ENCODE results near the gene PBX1. TPM values are rescaled to one million over a fixed set of nuclear protein-coding genes. Genes with fewer than 3 reads are reported as not detected.
A peak's percentile ranks its signal among the peaks of the same experiment; 100 is the strongest.

The PBX1 gene
- total RNA-seq, 1 donor from 2014 or later, result 37.4 TPM

DNA sequence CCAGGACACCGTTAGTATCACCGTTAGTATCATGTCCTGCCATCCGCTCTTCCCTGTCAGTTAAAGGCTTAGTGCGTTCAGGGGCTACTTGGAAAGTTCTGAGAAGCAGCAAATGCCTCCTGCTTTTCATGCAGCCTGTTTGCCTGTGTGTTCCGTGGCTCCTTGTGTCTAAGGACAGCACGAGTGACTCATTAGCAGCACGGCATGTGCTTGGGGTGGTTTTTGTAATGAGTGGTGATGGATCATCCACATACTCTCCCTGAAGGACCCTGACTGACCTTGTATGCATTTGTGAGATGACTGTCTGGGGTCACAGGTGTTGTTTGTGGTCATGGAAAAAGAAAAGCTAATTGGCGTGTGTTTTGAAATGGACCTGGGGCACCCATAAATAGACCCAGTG is 221.9 kb downstream of the PBX1 start:
- Histone ChIP-seq H3K36me3 (no peaks in the 10 kb centered on the region), H3K9me3 (no peaks in the 10 kb centered on the region), H3K4me1 (peaks cover 0 to 35% of the 10 kb centered on the region in 2 donors), H3K4me3 (no peak overlapping the region), H3K27ac (peak overlapping the region in 1 of 2 donors; percentile 9), H3K27me3 (no peaks in the 10 kb centered on the region)
- no peak for DNase-seq (ENCODE audit: low spot score in 2 of 2)
- TF ChIP-seq, protein P1, sequence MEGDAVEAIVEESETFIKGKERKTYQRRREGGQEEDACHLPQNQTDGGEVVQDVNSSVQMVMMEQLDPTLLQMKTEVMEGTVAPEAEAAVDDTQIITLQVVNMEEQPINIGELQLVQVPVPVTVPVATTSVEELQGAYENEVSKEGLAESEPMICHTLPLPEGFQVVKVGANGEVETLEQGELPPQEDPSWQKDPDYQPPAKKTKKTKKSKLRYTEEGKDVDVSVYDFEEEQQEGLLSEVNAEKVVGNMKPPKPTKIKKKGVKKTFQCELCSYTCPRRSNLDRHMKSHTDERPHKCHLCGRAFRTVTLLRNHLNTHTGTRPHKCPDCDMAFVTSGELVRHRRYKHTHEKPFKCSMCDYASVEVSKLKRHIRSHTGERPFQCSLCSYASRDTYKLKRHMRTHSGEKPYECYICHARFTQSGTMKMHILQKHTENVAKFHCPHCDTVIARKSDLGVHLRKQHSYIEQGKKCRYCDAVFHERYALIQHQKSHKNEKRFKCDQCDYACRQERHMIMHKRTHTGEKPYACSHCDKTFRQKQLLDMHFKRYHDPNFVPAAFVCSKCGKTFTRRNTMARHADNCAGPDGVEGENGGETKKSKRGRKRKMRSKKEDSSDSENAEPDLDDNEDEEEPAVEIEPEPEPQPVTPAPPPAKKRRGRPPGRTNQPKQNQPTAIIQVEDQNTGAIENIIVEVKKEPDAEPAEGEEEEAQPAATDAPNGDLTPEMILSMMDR (IDR thresholded peaks at IDR 0.05), result no peak
- intact Hi-C loops (cut with DNase I), result no loop called here

DNA sequence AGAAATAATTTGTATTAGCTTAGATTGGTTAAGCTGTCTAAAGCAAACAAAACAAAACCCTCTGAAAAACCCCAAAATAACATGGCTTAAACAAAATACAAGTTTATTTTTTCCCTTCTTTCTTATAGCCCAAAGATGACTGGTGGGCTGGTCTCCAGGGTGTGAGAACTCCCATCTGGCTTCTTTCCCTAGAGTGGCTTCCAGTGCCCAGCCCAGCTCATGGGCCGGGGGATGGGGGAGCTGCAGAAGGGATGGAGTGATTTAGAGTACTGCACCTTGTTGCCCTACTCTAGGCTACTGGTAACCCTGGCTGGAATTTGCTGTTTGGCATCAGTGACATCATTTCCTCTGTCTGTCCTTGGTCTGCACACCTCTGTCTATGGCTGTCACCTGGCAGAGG is 223.0 kb downstream of the PBX1 start:
- intact Hi-C loops (cut with DNase I), result loop anchor here (2.0 kb wide), 1 partner anchor 17 kb away; no protein-coding TSS in a partner anchor
- Histone ChIP-seq H3K27me3 (no peaks in the 10 kb centered on the region), H3K4me3 (no peak overlapping the region), H3K27ac (peak overlapping the region; percentile 35 to 41), H3K36me3 (no peaks in the 10 kb centered on the region), H3K9me3 (no peaks in the 10 kb centered on the region), H3K4me1 (peaks cover 0 to 44% of the 10 kb centered on the region in 2 donors)
- TF ChIP-seq, protein P1 (IDR thresholded peaks at IDR 0.05), result no peak
- DNase-seq (ENCODE audit: low spot score in 2 of 2), result no peak

DNA sequence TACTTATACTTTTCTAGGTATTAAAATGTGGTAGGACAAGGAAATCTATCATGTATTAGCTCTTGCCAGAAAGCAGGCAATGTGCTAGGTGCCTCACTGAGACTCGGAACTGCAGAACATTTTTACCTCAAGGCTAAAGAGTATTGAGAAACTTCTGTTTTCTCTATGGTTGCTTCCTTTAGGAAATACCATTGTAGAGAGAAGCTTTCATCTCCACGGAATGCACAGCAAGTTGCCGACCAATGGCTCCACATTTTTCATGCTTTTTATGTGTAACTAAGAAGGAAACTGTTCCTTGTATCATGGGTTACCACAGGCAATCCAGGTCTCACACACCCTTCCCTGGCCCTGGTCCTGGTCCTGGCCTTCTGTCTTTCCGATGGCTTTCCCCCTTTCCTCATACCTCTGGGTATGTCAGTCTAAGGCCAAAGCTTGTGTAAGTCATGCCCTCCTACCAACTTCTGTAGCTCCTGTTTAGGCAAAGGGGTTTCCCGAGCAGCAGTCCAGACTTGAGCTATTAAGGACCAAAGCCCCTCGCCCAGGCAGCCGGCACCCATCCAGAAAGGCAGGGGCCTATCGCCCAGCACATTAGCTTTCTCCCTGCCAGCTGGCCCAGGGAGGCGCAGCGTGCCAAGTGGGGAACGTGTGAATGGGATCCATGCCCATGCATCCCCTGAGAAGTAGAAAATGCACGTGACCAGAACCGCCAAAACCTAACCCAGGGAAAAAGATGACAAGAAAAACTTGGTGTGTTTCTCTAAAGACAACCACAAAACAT is 225.0 kb downstream of the PBX1 start:
- DNase-seq (ENCODE audit: low spot score in 2 of 2), result no peak
- H3K36me3 ChIP-seq, result no peaks in the 10 kb centered on the region
- peaks cover 0 to 46% of the 10 kb centered on the region in 2 donors for H3K4me1 ChIP-seq
- intact Hi-C loops (cut with DNase I), result loop anchor here (2.0 kb wide), 1 partner anchor 19 kb away; no protein-coding TSS in a partner anchor
- no peak overlapping the region for H3K4me3 ChIP-seq
- TF ChIP-seq, protein P1 (IDR thresholded peaks at IDR 0.05), result no peak
- no peaks in the 10 kb centered on the region for H3K27me3 ChIP-seq
- no peaks in the 10 kb centered on the region for H3K9me3 ChIP-seq
- peak overlapping the region; percentile 60 to 68 for H3K27ac ChIP-seq

DNA sequence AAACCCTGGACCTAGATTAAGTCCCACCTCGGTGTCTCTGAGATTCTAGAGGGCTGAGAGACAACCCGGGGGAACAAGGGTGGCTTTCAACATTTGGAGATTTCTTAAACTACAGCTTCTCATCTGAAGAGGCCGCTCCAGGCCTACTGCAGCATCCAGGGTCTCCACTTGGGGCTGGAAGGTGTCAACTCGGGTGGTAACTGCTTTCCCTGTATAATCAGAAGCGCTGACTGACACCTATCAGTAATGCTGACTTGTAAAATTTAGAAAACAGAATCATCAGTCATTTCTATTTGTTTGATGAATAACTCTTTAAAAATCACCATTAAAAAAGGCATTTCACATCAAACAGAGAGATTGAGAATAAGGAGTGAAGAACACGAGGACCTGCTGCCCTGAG is 226.0 kb downstream of the PBX1 start:
- H3K27ac ChIP-seq, result peak overlapping the region; percentile 60 to 68
- DNase-seq (ENCODE audit: low spot score in 2 of 2), result no peak
- intact Hi-C loops (cut with DNase I), result loop anchor here (5.0 kb wide), 5 partner anchors 33 to 343 kb away; partner anchors contain the start of gene PBX1
- H3K27me3 ChIP-seq, result no peaks in the 10 kb centered on the region
- no peaks in the 10 kb centered on the region for H3K9me3 ChIP-seq
- peaks cover 0 to 47% of the 10 kb centered on the region in 2 donors for H3K4me1 ChIP-seq
- no peak overlapping the region for H3K4me3 ChIP-seq
- TF ChIP-seq, protein P1 (IDR thresholded peaks at IDR 0.05), result no peak
- H3K36me3 ChIP-seq, result no peaks in the 10 kb centered on the region

DNA sequence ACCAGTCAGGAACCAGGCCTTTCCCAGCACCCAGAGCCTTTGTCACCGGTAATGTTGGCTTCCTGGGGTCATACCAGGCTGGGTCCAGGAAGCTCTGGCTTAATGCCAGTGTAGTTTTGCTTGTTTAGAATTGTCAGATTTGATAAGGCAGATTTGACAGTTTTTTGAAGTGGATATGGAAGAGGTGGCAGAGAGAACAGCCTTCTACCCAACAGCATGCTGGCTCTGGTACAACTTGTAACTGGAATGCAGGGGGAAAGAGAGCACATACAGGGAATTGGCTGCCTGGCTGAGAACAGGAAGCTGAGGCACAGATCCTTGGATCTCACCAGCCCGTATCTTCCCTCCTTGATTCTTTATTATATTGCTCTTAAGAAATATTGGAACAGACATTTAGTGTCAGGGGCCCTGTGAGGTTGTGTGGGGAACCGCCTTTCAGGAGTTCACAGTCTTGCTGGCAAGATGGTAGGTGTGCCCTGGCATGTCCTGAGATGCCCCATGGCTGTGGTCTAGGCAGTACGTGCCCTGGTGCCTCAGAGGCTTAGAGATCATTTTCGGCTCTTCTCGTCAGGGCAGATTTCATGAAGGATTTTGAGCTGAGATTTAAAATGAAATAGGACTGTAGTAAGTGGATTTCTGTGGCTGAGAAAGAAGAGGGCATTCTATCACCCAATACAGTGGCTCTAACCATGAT is 227.0 kb downstream of the PBX1 start:
- peaks cover 0 to 49% of the 10 kb centered on the region in 2 donors for H3K4me1 ChIP-seq
- H3K4me3 ChIP-seq, result no peak overlapping the region
- no peaks in the 10 kb centered on the region for H3K36me3 ChIP-seq
- TF ChIP-seq, protein P1 (IDR thresholded peaks at IDR 0.05), result no peak
- no peak for DNase-seq (ENCODE audit: low spot score in 2 of 2)
- H3K27me3 ChIP-seq, result no peaks in the 10 kb centered on the region
- intact Hi-C loops (cut with DNase I), result loop anchor here (2.0 to 5.0 kb wide), 6 partner anchors 34 to 344 kb away; partner anchors contain the start of gene PBX1
- no peaks in the 10 kb centered on the region for H3K9me3 ChIP-seq
- H3K27ac ChIP-seq, result peak overlapping the region; percentile 45 to 46

All from ascending aorta (tissue), 2 donors.